K562 (cell line): Measurements from ENCODE around the gene PRICKLE2. TPM values are rescaled to one million over a fixed set of nuclear protein-coding genes. Genes with fewer than 3 reads are reported as not detected.
A peak's percentile ranks its signal among the peaks of the same experiment; 100 is the strongest.

Experiments used
- ATAC-seq: fragments of 200-7000 bp; cut with Tn5 transposase; 3 replicates; pipeline ENCODE4 v1.9.1; 2020; ENCODE audit warnings: moderate library complexity
- BruUV-seq: library from RNA; stranded (reverse); fragments of 400-500 nt; replicated peaks from 2 replicates; lab custom pipeline; 2021; lab: Mats Ljungman, UMichigan
- CTCF ChIA-PET: fragments of 300-600 bp; formaldehyde crosslinking; extraction: SDS; loops from one replicate; lab custom pipeline; 2021; ENCODE audit warnings: low intra/inter-chr PET ratio; lab: Yijun Ruan, JAX
- POLR2A ChIA-PET: fragments of 300-600, 350-650 bp; sonication (Branson Sonifier 250); formaldehyde crosslinking; extraction: SDS; loops from one replicate; lab custom pipeline; 2021; ENCODE audit warnings: antibody characterized with exemption, inconsistent platforms; lab: Yijun Ruan, JAX
- DNase-seq, 4 experiments: peaks; one replicate each; pipeline versions ENCODE4 v3.0.0 to v3.0.0-alpha.2; 2011 to 2018; ENCODE audit warnings: low spot score in 3 of 4, mixed read lengths in 3 of 4; ENCODE audit errors: extremely low read depth in 1 of 4
- FAIRE-seq: peaks from 2 replicates; lab custom pipeline; 2011; peaks lifted over from hg19 to GRCh38; lab: Jason Lieb, UNC
- H2AFZ ChIP-seq: 2 replicates; pipeline ENCODE4 v1.6.0; 2011; ENCODE audit warnings: low read depth, low read length, control low read depth, inconsistent platforms
- H3K27ac ChIP-seq: fragments of 200-600 bp; 3 replicates; pipeline ENCODE4 v1.8.0; 2011; ENCODE audit warnings: low read depth, mild to moderate bottlenecking, control low read depth, inconsistent platforms, low read length, moderate library complexity, mixed read lengths; ENCODE audit errors: extremely low read depth
- H3K27me3 ChIP-seq, 2 experiments: fragments of 300-600 bp in 1 of 2; 2 replicates in 1 of 2; 3 replicates in 1 of 2; pipeline versions ENCODE4 v1.6.0 to v1.8.0; 2011; ENCODE audit warnings: inconsistent platforms in 2 of 2, low read length in 2 of 2, mild to moderate bottlenecking in 1 of 2, mixed read lengths in 1 of 2, moderate library complexity in 1 of 2; ENCODE audit not compliant: control insufficient read depth in 2 of 2, insufficient read depth in 2 of 2
- H3K36me3 ChIP-seq: fragments of 300-600 bp; 3 replicates; pipeline ENCODE4 v1.8.0; 2011; ENCODE audit warnings: mild to moderate bottlenecking, low read length, inconsistent platforms; ENCODE audit not compliant: control insufficient read depth, insufficient read depth
- H3K4me1 ChIP-seq, 2 experiments: fragments of 200-600 bp in 1 of 2; replicated peaks in 1 of 2; 2 replicates in 1 of 2; 3 replicates in 1 of 2; pipeline versions ENCODE4 v1.5.1 to v1.8.0; 2011; ENCODE audit warnings: inconsistent platforms in 2 of 2, low read length in 2 of 2, mild to moderate bottlenecking in 1 of 2, mixed read lengths in 1 of 2, moderate library complexity in 1 of 2; ENCODE audit not compliant: control insufficient read depth in 2 of 2, insufficient read depth in 2 of 2
- H3K4me2 ChIP-seq: 2 replicates; pipeline ENCODE4 v1.6.1; 2011; ENCODE audit warnings: low read length, control low read depth, inconsistent platforms, mixed read lengths; ENCODE audit not compliant: insufficient read depth
- H3K4me3 ChIP-seq: fragments of 200-600 bp; sonication (generic), shearing (Covaris generic); 2 replicates; pipeline ENCODE4 v1.5.1; 2016; ENCODE audit warnings: control low read depth, inconsistent platforms
- H3K79me2 ChIP-seq: fragments of 200-600 bp; 3 replicates; pipeline ENCODE4 v1.8.0; 2011; ENCODE audit warnings: low read length, inconsistent platforms; ENCODE audit not compliant: control insufficient read depth, insufficient read depth
- H3K9ac ChIP-seq, 2 experiments: 2 replicates each; pipeline versions ENCODE4 v1.6.0 to v1.6.1; 2011; ENCODE audit warnings: low read depth in 2 of 2, low read length in 2 of 2, control low read depth in 1 of 2, inconsistent platforms in 1 of 2, mild to moderate bottlenecking in 1 of 2, mixed read lengths in 1 of 2; ENCODE audit not compliant: insufficient read depth in 1 of 2
- H3K9me1 ChIP-seq: one replicate; pipeline ENCODE4 v1.6.0; 2011; ENCODE audit warnings: inconsistent platforms, mild to moderate bottlenecking, low read length, moderate library complexity; ENCODE audit not compliant: control insufficient read depth, insufficient read depth
- H3K9me3 ChIP-seq: replicated peaks from 2 replicates; pipeline ENCODE4 v1.5.1; 2011; ENCODE audit warnings: low read depth, low read length, inconsistent platforms; ENCODE audit not compliant: control insufficient read depth, insufficient read depth
- H4K20me1 ChIP-seq: replicated peaks from 2 replicates; pipeline ENCODE4 v1.6.1; 2011; ENCODE audit warnings: low read length, inconsistent platforms, mixed read lengths; ENCODE audit not compliant: control insufficient read depth, insufficient read depth
- ZFP36 ChIP-seq: fragments of 150-350 bp; IDR thresholded peaks from 2 replicates; pipeline ENCODE4 v1.6.1; 2018; ENCODE audit warnings: low read length, low read depth; ENCODE audit not compliant: partially characterized antibody
- WGBS: fragments of 100-300 bp; shearing (Covaris generic); methylation state at CpG from one replicate; pipeline ENCODE4 v1.1.6; 2016; ENCODE audit warnings: low coverage, mixed read lengths; ENCODE audit not compliant: insufficient coverage; ENCODE audit errors: missing lambda C conversion rate; 5-methylcytosine and 5-hydroxymethylcytosine counted together
- in situ Hi-C: fragments of 300-500 bp; cut with MboI; formaldehyde crosslinking; loops from 4 replicates; pipeline ENCODE4 v1.15.0; 2018; ENCODE audit warnings: inconsistent platforms, mixed read lengths
- intact Hi-C: fragments of 100-400 bp; cut with micrococcal nuclease; formaldehyde crosslinking; loops from 2 replicates; pipeline ENCODE4 v1.14.2; 2022
- polyA plus RNA-seq, 8 experiments: library from polyadenylated mRNA; depleted of rRNA in 4 of 8; stranded (reverse) in 5 of 8; unstranded in 3 of 8; fragments of >200 nt; fragmentation: Nextera tagmentation in 2 of 8; fragmentation: Illumina TruSeq in 1 of 8; extraction: Ambion mirVana in 2 of 8; extraction: Trizol in 1 of 8; gene quantifications; 2 replicates each; pipeline versions ENCODE4 v1.2.1 to v1.2.3, GENCODE V29; 2011 to 2014; ENCODE audit warnings: inconsistent platforms in 1 of 8, missing spikeins in 1 of 8
- total RNA-seq, 7 experiments: library from RNA; depleted of rRNA in 6 of 7; stranded (reverse); fragments of >200 nt in 6 of 7; fragmentation: Illumina TruSeq in 2 of 7; extraction: Trizol in 2 of 7; gene quantifications; 2 replicates each; pipeline versions ENCODE4 v1.2.1 to v1.2.3, GENCODE V29; 2011 to 2021; ENCODE audit warnings: low replicate concordance in 1 of 7
- TF ChIP-seq, protein P1 (sequence below), 3 experiments: fragments of 200-800 bp in 1 of 3; fragments of 250-450 bp in 1 of 3; fragments of 450-650 bp in 1 of 3; sonication (Bioruptor Pico) in 1 of 3; sonication (Bioruptor generic) in 1 of 3; formaldehyde crosslinking in 1 of 3; IDR thresholded peaks; 2 replicates each; pipeline versions ENCODE4 v1.6.1 to v1.8.0; 2016 to 2022; ENCODE audit warnings: mild to moderate bottlenecking in 2 of 3, missing genetic modification characterization in 2 of 3, missing compliant biosample characterization in 1 of 3, moderate library complexity in 1 of 3

The PRICKLE2 gene
- total and polyA plus RNA-seq, 9 of the 15 experiments (the other 6 are each of a cell fraction or from before 2014, with no cell fraction given): 0.07 to 0.09 TPM; not detected in 7

DNA sequence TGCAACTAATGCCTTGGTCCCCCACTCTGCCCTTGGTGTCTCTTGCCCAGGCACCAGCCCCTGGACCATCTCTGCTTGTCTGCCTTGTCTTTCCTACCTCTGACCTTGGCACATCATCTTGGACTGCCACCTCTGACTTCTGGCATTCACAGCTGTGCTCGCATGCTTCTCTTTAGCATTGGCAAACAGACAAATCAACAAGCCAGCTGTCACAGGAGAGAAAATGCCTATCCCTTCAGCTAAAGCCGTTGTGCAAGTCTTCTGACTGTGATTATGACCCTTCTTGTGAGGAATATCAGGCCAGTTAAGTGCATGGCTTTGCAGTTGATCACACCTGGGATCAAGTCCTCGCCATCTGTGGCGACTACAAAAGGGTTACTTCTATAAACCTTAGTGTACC is 84.6 kb downstream of the PRICKLE2 start:
- Histone ChIP-seq H3K27ac (no peak overlapping the region), H2AFZ (no peak overlapping the region), H3K36me3 (no peaks in the 10 kb centered on the region), H3K27me3 (no peaks in the 10 kb centered on the region), H3K9me1 (no peaks in the 10 kb centered on the region), H3K9ac (no peak overlapping the region), H3K9me3 (no peaks in the 10 kb centered on the region), H3K4me2 (no peak overlapping the region), H3K4me3 (no peak overlapping the region), H4K20me1 (no peaks in the 10 kb centered on the region; the same call in 1 of the 2 replicates), H3K79me2 (no peaks in the 10 kb centered on the region), H3K4me1 (no peaks in the 10 kb centered on the region)
- WGBS: 0% methylated on average over 3 of the region's 4 CpGs
- ChIA-PET POLR2A (no interaction called here), CTCF (no interaction called here)
- BruUV-seq: no TSS peak
- TF ChIP-seq, protein P1, sequence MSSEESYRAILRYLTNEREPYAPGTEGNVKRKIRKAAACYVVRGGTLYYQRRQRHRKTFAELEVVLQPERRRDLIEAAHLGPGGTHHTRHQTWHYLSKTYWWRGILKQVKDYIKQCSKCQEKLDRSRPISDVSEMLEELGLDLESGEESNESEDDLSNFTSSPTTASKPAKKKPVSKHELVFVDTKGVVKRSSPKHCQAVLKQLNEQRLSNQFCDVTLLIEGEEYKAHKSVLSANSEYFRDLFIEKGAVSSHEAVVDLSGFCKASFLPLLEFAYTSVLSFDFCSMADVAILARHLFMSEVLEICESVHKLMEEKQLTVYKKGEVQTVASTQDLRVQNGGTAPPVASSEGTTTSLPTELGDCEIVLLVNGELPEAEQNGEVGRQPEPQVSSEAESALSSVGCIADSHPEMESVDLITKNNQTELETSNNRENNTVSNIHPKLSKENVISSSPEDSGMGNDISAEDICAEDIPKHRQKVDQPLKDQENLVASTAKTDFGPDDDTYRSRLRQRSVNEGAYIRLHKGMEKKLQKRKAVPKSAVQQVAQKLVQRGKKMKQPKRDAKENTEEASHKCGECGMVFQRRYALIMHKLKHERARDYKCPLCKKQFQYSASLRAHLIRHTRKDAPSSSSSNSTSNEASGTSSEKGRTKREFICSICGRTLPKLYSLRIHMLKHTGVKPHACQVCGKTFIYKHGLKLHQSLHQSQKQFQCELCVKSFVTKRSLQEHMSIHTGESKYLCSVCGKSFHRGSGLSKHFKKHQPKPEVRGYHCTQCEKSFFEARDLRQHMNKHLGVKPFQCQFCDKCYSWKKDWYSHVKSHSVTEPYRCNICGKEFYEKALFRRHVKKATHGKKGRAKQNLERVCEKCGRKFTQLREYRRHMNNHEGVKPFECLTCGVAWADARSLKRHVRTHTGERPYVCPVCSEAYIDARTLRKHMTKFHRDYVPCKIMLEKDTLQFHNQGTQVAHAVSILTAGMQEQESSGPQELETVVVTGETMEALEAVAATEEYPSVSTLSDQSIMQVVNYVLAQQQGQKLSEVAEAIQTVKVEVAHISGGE (CRISPR knock-in tag; IDR thresholded peaks at IDR 0.05): peak in 1 of 3 experiments; percentile 79; a peak in 2 of 6 replicates
- no peak for TF ChIP-seq ZFP36
- DNase-seq (no peak), ATAC-seq (no peak), FAIRE-seq (no peak)
- intact Hi-C loops: no loop called here
- in situ Hi-C loops: no loop called here
